SK-N-SH (cell line): ENCODE data around the gene ADAMTSL5. TPM values are rescaled to one million over a fixed set of nuclear protein-coding genes. Genes with fewer than 3 reads are reported as not detected.

Experiments used
- CTCF ChIA-PET: fragments of 300-600, 350-600 bp; formaldehyde crosslinking; extraction: SDS; loops from one replicate; lab custom pipeline; 2021; lab: Yijun Ruan, JAX
- POLR2A ChIA-PET: fragments of 350-600 bp; sonication (Branson Sonifier 250); formaldehyde crosslinking; extraction: SDS; loops from one replicate; lab custom pipeline; 2020; ENCODE audit warnings: antibody characterized with exemption, inconsistent platforms; lab: Yijun Ruan, JAX
- DNase-seq: peaks from one replicate; pipeline ENCODE4 v3.0.0; 2012
- H2AFZ ChIP-seq: fragments of 200-600 bp; sonication (generic); 2 replicates; pipeline ENCODE4 v1.8.1; 2016; ENCODE audit warnings: antibody characterized with exemption, mild to moderate bottlenecking, low read depth
- H3F3A ChIP-seq: fragments of 200-600 bp; sonication (generic); replicated peaks from 2 replicates; pipeline ENCODE3; 2016; ENCODE audit warnings: antibody characterized with exemption, mild to moderate bottlenecking; ENCODE audit not compliant: insufficient read depth
- H3K27ac ChIP-seq, 2 experiments: fragments of 200-500 bp in 1 of 2; fragments of 200-600 bp in 1 of 2; sonication (Bioruptor generic) in 1 of 2; sonication (generic), shearing (Covaris generic) in 1 of 2; 2 replicates each; pipeline versions ENCODE4 v1.5.1 to v1.6.1; 2014 to 2016; ENCODE audit warnings: low read depth in 2 of 2, inconsistent platforms in 1 of 2, low read length in 1 of 2, mild to moderate bottlenecking in 1 of 2, mixed read lengths in 1 of 2
- H3K27me3 ChIP-seq: fragments of 200-600 bp; sonication (generic), shearing (Covaris generic); 2 replicates; pipeline ENCODE4 v1.6.1; 2016; ENCODE audit warnings: mixed run types; ENCODE audit not compliant: insufficient read depth
- H3K36me3 ChIP-seq, 2 experiments: fragments of 200-500 bp in 1 of 2; fragments of 200-600 bp in 1 of 2; sonication (Bioruptor generic) in 1 of 2; sonication (generic) in 1 of 2; replicated peaks in 1 of 2; 2 replicates each; pipeline versions ENCODE3 to v1.5.1; 2014 to 2016; ENCODE audit warnings: low read length in 1 of 2, mild to moderate bottlenecking in 1 of 2; ENCODE audit not compliant: insufficient read depth in 2 of 2, control insufficient read depth in 1 of 2
- H3K4me1 ChIP-seq, 2 experiments: fragments of 200-500 bp in 1 of 2; fragments of 200-600 bp in 1 of 2; sonication (Bioruptor generic) in 1 of 2; sonication (generic), shearing (Covaris generic) in 1 of 2; 2 replicates each; pipeline versions ENCODE4 v1.5.1 to v1.6.1; 2014 to 2016; ENCODE audit warnings: low read depth in 1 of 2, low read length in 1 of 2, mixed run types in 1 of 2; ENCODE audit not compliant: insufficient read depth in 2 of 2, control insufficient read depth in 1 of 2
- H3K4me2 ChIP-seq: fragments of 200-600 bp; sonication (generic), shearing (Covaris generic); 2 replicates; pipeline ENCODE4 v1.6.1; 2017; ENCODE audit warnings: mixed run types
- H3K4me3 ChIP-seq, 2 experiments: fragments of 200-500 bp in 1 of 2; fragments of 200-600 bp in 1 of 2; sonication (Bioruptor generic) in 1 of 2; sonication (generic), shearing (Covaris generic) in 1 of 2; 2 replicates each; pipeline versions ENCODE4 v1.5.1 to v1.8.1; 2014 to 2016; ENCODE audit warnings: low read depth in 2 of 2, inconsistent platforms in 1 of 2, low read length in 1 of 2, mild to moderate bottlenecking in 1 of 2, mixed read lengths in 1 of 2, moderate library complexity in 1 of 2
- H3K79me2 ChIP-seq: fragments of 200-600 bp; sonication (generic); 2 replicates; pipeline ENCODE4 v1.8.1; 2017; ENCODE audit warnings: mild to moderate bottlenecking; ENCODE audit not compliant: insufficient read depth
- H3K9ac ChIP-seq: fragments of 200-600 bp; sonication (generic); 2 replicates; pipeline ENCODE4 v1.6.1; 2017; ENCODE audit warnings: mixed run types
- H3K9me2 ChIP-seq: fragments of 200-600 bp; sonication (generic); 2 replicates; pipeline ENCODE4 v1.6.1; 2017; ENCODE audit warnings: mixed run types
- H3K9me3 ChIP-seq: fragments of 200-600 bp; sonication (generic); 2 replicates; pipeline ENCODE4 v1.6.1; 2017; ENCODE audit warnings: mixed run types, mild to moderate bottlenecking, moderate library complexity
- H4K20me1 ChIP-seq: fragments of 200-600 bp; sonication (generic); 2 replicates; pipeline ENCODE4 v1.6.1; 2017; ENCODE audit warnings: mild to moderate bottlenecking, mixed run types; ENCODE audit not compliant: insufficient read depth
- CHD2 ChIP-seq: fragments of 150-350 bp; IDR thresholded peaks from 2 replicates; pipeline ENCODE4 v1.6.1; 2018; ENCODE audit warnings: low read length; ENCODE audit not compliant: partially characterized antibody
- ELF1 ChIP-seq: IDR thresholded peaks from 2 replicates; pipeline ENCODE4 v1.4.0; 2012
- EZH2phosphoT487 ChIP-seq: fragments of 200-600 bp; sonication (generic); IDR thresholded peaks from 2 replicates; pipeline ENCODE4 v1.6.1; 2017; ENCODE audit warnings: low read depth, mixed run types, mild to moderate bottlenecking, antibody characterized with exemption, moderate library complexity, borderline replicate concordance
- FOXJ3 ChIP-seq: sonication (generic); formaldehyde crosslinking; IDR thresholded peaks from 2 replicates; pipeline ENCODE4 v1.5.1; 2020; ENCODE audit warnings: mild to moderate bottlenecking, missing genetic modification reagents
- FOXM1 ChIP-seq: IDR thresholded peaks from 2 replicates; pipeline ENCODE4 v1.4.0; 2012; ENCODE audit warnings: low read depth, mild to moderate bottlenecking
- GABPA ChIP-seq: IDR thresholded peaks from 2 replicates; pipeline ENCODE4 v1.4.0; 2012; ENCODE audit warnings: low read depth, mild to moderate bottlenecking
- GATA2 ChIP-seq: sonication (generic); formaldehyde crosslinking; IDR thresholded peaks from 2 replicates; pipeline ENCODE4 v1.5.0; 2020; ENCODE audit warnings: mild to moderate bottlenecking, missing genetic modification reagents
- MAX ChIP-seq: IDR thresholded peaks from 2 replicates; pipeline ENCODE4 v1.4.0; 2012; ENCODE audit warnings: low read depth
- MEF2A ChIP-seq: IDR thresholded peaks from 2 replicates; pipeline ENCODE4 v1.4.0; 2012; ENCODE audit warnings: low read depth, borderline replicate concordance
- NFIC ChIP-seq: IDR thresholded peaks from 2 replicates; pipeline ENCODE4 v1.4.0; 2012; ENCODE audit warnings: borderline replicate concordance
- NRF1 ChIP-seq: IDR thresholded peaks from 2 replicates; pipeline ENCODE4 v1.6.1; 2012; ENCODE audit warnings: low read depth, mild to moderate bottlenecking, low read length
- PBX3 ChIP-seq: IDR thresholded peaks from 2 replicates; pipeline ENCODE4; 2012
- RAD21 ChIP-seq: IDR thresholded peaks from 2 replicates; pipeline ENCODE4 v1.6.1; 2012; ENCODE audit warnings: mild to moderate bottlenecking, low read length
- RFX5 ChIP-seq: IDR thresholded peaks from 2 replicates; pipeline ENCODE4 v1.6.1; 2012; ENCODE audit warnings: mild to moderate bottlenecking, improper control_type of control experiment, low read length
- RXRA ChIP-seq: IDR thresholded peaks from 2 replicates; pipeline ENCODE4 v1.4.0; 2012; ENCODE audit warnings: low read depth, mild to moderate bottlenecking, borderline replicate concordance
- TCF12 ChIP-seq: IDR thresholded peaks from 2 replicates; pipeline ENCODE4 v1.4.0; 2012
- USF2 ChIP-seq: fragments of 150-350 bp; IDR thresholded peaks from 2 replicates; pipeline ENCODE4 v1.6.1; 2017; ENCODE audit warnings: antibody characterized with exemption, low read length, low read depth, borderline replicate concordance
- YY1 ChIP-seq: IDR thresholded peaks from 2 replicates; pipeline ENCODE4 v1.4.0; 2012; ENCODE audit warnings: low read depth, mild to moderate bottlenecking
- WGBS: methylation state at CpG from one replicate; pipeline ENCODE4 v1.1.6; 2017; ENCODE audit warnings: low lambda C conversion rate; 5-methylcytosine and 5-hydroxymethylcytosine counted together
- polyA plus RNA-seq, 3 experiments: library from polyadenylated mRNA; depleted of rRNA; stranded (reverse); fragments of >200 nt; gene quantifications; 2 replicates each; pipeline ENCODE4 v1.2.3, GENCODE V29; 2012

The ADAMTSL5 gene
- polyA plus RNA-seq, 1 of the 3 experiments (the other 2 are of a cell fraction), result 5.7 TPM

- H3K36me3 ChIP-seq, result no peaks in the 10 kb centered on the region
- no peaks in the 10 kb centered on the region for H3F3A ChIP-seq
- H3K27me3 ChIP-seq, result no peaks in the 10 kb centered on the region
- H3K79me2 ChIP-seq, result no peaks in the 10 kb centered on the region
- no peak for TF ChIP-seq YY1
- TF ChIP-seq ELF1, result no peak
- TF ChIP-seq EZH2phosphoT487, result no peak
- TF ChIP-seq RAD21, result no peak
- no peak for TF ChIP-seq RXRA
- TF ChIP-seq MEF2A, result no peak
- no peak for TF ChIP-seq GATA2 (CRISPR knock-in tag)
- TF ChIP-seq USF2, result no peak
- no peak for TF ChIP-seq NRF1
- no peak for TF ChIP-seq GABPA
- TF ChIP-seq CHD2, result no peak
- WGBS, result 93% methylated on average over 42 of the region's 56 CpGs
- CTCF ChIA-PET, result no interaction called here
- no peak for DNase-seq
- POLR2A ChIA-PET, result no interaction called here
- H3K4me3 ChIP-seq, result no peak overlapping the region
- H3K9me2 ChIP-seq, result no peaks in the 10 kb centered on the region
- H3K27ac ChIP-seq, result no peak overlapping the region
- peaks cover 5 to 15% of the 10 kb centered on the region in 2 experiments; a peak in 2 of 4 replicates for H3K4me1 ChIP-seq
- no peak overlapping the region for H3K9ac ChIP-seq
- H2AFZ ChIP-seq, result no peak overlapping the region
- no peaks in the 10 kb centered on the region for H4K20me1 ChIP-seq
- no peak overlapping the region for H3K4me2 ChIP-seq
- no peaks in the 10 kb centered on the region for H3K9me3 ChIP-seq
Observed at GRCh38 chr19:1486720-1487575, 25.9 kb downstream of the ADAMTSL5 start.

GRCh38 chr19:1483979-1484428, 28.8 kb downstream of the ADAMTSL5 start:
- Histone ChIP-seq H3K79me2 (peaks cover under 1% of the 10 kb centered on the region; the same call in 1 of the 2 replicates), H2AFZ (no peak overlapping the region), H3K9me3 (no peaks in the 10 kb centered on the region), H3K36me3 (no peaks in the 10 kb centered on the region), H3K9ac (no peak overlapping the region), H3K27me3 (no peaks in the 10 kb centered on the region), H4K20me1 (no peaks in the 10 kb centered on the region), H3K9me2 (no peaks in the 10 kb centered on the region), H3F3A (peaks cover 4% of the 10 kb centered on the region), H3K4me1 (no peaks in the 10 kb centered on the region), H3K4me3 (no peak overlapping the region), H3K27ac (no peak overlapping the region), H3K4me2 (no peak overlapping the region)
- DNase-seq, result no peak
- WGBS, result 92% methylated on average over 22 of the region's 23 CpGs
- POLR2A ChIA-PET, result no interaction called here
- CTCF ChIA-PET, result no interaction called here
- no peak for TF ChIP-seq RAD21
- TF ChIP-seq MAX, result no peak
- no peak for TF ChIP-seq RFX5
- TF ChIP-seq TCF12, result no peak
- no peak for TF ChIP-seq FOXM1
- TF ChIP-seq PBX3, result no peak
- TF ChIP-seq GATA2 (CRISPR knock-in tag), result no peak
- TF ChIP-seq NFIC, result no peak
- TF ChIP-seq FOXJ3, result no peak
- no peak for TF ChIP-seq ELF1
- TF ChIP-seq GABPA, result no peak
